ENCODE measurements around the gene PTGIR.

PTGIR gene

GRCh38 chr19:46599716-46600373 lies 25.0 kb downstream of the PTGIR start:
- DNase-seq = no peak

GRCh38 chr19:46598372-46598917 lies 26.4 kb downstream of the PTGIR start:
- no peak for DNase-seq

- DNase-seq = no peak
Measured at GRCh38 chr19:46596008-46596407, 28.9 kb downstream of the PTGIR start.

- DNase-seq = no peak
Measured at GRCh38 chr19:46591870-46592269, 33.0 kb downstream of the PTGIR start.

- DNase-seq = no peak
Measured at GRCh38 chr19:46591254-46591653, 33.6 kb downstream of the PTGIR start.

- no peak for DNase-seq
Measured at GRCh38 chr19:46587861-46588260, 37.0 kb downstream of the PTGIR start.

- no peak for DNase-seq
Measured at GRCh38 chr19:46586294-46586693, 38.6 kb downstream of the PTGIR start.

- DNase-seq = no peak
Measured at GRCh38 chr19:46585539-46585938, 39.4 kb downstream of the PTGIR start.

- DNase-seq = no peak
Measured at GRCh38 chr19:46580247-46580646, 44.6 kb downstream of the PTGIR start.

- no peak for DNase-seq
Measured at GRCh38 chr19:46579361-46579879, 45.5 kb downstream of the PTGIR start.

- no peak for DNase-seq
Measured at GRCh38 chr19:46578450-46578849, 46.4 kb downstream of the PTGIR start.

GRCh38 chr19:46574533-46574932 lies 50.4 kb downstream of the PTGIR start:
- no peak for DNase-seq

GRCh38 chr19:46573679-46574498 lies 51.0 kb downstream of the PTGIR start:
- no peak for DNase-seq

GRCh38 chr19:46571495-46571894 lies 53.4 kb downstream of the PTGIR start:
- DNase-seq = no peak

Data from left hindlimb (tissue), 1 donor.